Stimulated activated CD4-positive, alpha-beta T cell treated with anti-CD3 and anti-CD28 coated beads, Interleukin-2, amount 100 ng/mL, for 48 hours (primary cell): Measurements from ENCODE around the gene ATG7.
"Not testable (repeated sequence)": the region's sequence is repeated elsewhere in the genome, so short reads cannot be mapped to it uniquely, and the experiment has no call there.

Experiments used
- DNase-seq, 2 donors: peaks; one replicate each; pipeline ENCODE4 v3.0.0-alpha.2; 2020

ATG7 gene

GRCh38 chr3:11437506-11437905 lies 165.3 kb downstream of the ATG7 start:
- DNase-seq, result no peak

DNA sequence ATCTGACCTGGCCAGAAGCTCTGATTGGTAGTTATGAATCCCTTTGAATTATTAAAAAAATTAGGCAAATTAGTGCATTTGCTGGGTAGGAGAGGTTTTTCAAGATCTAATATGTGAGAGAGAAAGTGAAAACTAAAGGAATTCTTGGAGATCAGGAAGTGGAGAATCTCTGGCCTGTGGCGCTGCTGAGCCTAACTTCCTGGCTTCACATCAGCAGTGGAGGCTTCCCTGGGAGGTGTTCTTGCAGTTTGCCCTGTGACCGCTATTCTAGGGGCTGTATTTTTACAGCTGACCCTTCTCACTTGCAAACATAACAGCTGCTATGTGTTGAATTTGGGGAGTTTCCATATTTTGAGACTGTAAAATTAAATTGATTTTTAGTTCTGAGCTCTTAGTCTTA lies 166.4 kb downstream of the ATG7 start:
- no peak for DNase-seq

DNA sequence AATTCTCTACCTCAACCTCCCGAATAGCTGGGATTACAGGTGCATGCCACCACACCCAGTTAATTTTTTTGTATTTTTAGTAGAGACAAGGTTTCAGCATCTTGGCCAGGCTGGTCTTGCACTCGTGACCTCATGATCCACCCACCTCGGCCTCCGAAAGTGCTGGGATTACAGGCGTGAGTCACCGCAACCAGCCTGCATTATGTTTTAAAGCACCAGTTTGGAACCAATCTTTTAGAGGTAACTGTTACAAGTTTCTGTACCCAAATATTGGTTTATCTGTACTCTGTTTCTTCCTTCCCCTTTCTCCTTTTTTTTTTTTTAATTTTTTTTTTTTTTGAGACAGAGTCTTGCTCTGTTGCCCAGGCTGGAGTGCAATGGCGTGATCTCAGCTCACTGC lies 169.1 kb downstream of the ATG7 start:
- not testable (repeated sequence) for DNase-seq

DNA sequence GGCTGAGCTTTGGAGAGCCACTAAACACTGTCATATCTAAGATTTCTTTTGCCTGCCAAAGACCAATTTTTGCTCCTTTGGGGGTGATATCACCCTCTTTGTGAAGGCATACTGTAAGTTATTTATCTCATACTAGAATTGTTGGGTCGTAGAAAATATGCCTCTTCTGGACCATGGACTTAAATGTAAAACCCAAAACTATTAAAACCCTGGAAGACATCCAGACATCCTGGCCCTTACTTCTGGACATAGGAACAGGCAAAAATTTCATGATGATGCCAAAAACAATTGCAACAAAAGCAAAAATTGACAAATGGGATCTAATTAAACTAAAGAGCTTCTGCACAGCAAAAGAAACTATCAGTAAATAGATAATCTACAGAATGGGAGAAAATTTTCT lies 172.2 kb downstream of the ATG7 start:
- no peak for DNase-seq

- not testable (repeated sequence) for DNase-seq
These were observed 173.0 kb downstream of the ATG7 start for GRCh38 chr3:11445193-11445592.

GRCh38 chr3:11445883-11446282 lies 173.7 kb downstream of the ATG7 start:
- DNase-seq, result no peak

DNA sequence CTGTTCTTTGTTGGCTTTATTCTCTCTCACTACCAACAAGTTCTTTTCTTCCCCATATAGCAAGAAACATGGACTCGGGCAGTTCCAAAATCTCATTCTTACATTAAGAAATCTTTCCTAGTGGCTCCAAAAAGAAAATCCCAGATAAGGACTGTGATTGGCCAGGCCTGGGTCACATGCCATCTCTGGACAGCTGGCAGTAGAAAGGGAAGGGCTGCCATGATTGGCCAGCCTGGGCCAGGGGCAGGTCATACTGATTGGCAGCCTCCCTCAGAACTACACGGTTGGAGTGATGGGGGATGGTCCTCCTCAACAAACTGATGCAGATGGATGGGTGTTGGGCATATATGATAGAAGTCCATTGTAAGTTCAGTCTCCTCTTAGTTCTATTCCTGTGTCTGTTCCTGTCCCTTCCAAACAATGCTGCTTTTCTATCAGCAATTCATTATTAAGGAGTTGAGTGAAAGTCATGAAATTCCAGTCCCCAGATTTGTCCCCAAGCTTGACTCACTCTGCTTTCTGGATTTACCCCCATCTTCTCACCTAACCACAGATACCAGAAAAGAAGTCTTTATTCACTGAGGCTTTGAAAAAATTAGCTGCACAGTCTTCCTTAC lies 175.5 kb downstream of the ATG7 start:
- DNase-seq, result no peak

- DNase-seq, result no peak
These were observed 177.8 kb downstream of the ATG7 start for GRCh38 chr3:11450015-11450414.

DNA sequence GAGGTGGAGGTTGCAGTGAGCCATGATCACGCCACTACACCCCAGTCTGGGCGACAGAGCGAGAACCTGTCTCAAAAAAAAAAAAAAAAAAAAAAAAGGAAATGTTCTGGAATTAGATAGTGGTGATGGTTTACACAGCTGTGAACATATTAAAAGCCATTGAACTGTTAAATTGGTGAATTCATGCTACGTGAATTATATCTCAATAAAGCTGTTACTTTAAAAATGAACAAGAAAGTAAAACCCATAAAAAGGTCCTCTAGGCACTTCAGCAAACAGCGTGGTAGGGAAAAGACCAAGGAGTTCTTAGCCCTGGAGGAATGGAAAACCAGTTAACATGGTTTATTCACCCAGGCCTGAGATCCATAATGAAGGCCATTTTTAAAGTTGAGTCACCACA lies 180.1 kb downstream of the ATG7 start:
- no peak for DNase-seq

DNA sequence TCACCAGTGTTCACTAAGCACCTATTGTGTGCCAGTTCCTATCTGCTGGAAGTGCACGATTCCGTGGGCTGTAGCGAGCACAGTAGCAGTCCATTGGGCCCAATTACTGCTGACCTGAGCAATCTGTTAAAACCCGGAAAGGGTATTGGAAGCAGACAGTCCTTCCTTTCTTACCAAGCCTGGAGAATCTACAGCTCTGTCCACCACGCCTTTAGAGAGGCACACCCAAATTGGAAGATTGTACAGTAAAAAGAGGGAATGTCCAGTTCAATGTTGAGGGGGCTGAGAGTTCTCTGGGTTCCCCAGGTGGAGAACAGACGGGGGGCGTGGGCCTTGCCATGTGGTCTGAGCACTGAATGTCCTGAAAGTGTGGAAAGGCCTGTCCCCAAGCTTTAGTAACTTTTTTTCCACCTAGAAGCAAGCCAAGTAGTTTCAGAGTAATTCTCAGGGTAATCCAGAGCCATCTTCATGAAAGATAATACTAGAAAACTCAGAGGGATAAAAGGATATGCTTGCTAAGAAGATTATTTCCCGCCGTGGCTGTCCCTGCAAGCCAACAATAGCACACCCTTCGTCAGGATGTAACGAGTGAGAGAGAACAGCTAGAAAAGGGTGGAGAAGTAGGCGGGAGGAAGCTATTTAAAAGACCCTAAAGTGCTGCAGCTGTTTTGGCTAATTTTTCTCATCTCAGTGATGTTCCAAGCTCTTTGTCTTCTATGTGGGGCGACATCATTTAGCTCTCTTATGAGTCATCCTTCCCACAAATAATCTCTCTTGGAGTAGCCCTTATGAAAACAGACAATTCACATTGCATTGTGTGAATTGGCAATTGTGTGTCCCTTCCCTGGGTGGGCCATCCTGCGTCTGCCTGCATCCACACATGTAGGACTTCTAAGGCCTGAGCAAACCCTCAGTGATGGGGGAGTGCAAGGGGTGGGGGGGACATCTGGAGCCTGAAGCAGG lies 181.0 kb downstream of the ATG7 start:
- DNase-seq, result no peak

DNA sequence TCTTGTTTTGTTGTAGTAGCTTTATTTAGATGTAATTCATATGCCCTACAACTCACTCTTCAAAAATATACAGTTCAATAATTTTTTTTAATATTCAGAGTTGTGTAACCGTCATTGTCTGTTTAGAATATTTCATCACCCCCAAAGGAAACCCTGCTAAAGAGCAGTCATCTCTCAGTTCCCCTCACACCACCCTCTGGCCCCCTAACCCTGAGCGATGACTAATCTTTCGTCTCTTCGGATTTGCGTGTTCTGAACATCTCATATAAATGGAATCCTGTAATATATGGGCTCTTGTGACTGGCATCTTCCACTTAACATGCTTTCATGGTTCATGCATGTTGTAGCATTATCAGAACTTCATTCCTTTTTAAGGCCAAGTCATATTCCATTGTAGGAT lies 183.8 kb downstream of the ATG7 start:
- no peak for DNase-seq

GRCh38 chr3:11457135-11457534 lies 184.9 kb downstream of the ATG7 start:
- no peak for DNase-seq

GRCh38 chr3:11459186-11459824 lies 187.1 kb downstream of the ATG7 start:
- DNase-seq, result no peak

DNA sequence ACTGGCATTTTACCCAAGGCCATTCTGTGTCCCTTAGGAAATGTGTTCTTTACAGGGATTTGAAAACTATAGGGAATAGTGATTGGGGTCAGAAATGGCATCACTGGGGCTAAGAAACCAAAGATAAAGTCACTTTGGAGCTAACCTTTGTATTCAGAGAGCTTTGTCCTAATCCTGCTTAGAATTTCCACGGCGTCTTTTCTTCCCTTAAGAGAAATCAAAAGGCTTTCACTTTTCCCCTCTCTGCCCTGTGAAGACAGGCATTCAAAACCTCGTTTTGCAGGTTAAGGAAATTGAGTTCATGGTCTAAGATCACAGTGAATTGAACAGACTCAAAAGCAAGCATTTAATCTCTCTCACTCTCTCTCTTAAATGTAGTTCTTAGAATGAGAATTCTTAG lies 189.0 kb downstream of the ATG7 start:
- DNase-seq, result no peak

DNA sequence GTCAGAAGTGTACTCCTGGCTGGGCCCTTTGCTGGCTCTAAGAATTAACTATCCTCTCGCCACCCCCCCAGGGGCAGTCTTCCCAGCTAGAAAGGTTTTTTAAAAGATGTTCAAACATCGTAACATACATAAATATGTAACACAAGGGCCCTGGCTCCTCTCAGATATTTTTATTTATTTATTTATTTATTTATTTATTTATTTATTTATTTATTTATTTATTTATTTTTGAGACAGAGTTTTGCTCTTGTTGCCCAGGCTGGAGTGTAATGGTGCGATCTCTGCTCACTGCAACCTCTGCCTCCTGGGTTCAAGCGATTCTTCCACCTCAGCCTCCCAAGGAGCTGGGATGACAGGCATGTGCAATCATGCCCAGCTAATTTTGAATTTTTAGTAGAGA lies 190.5 kb downstream of the ATG7 start:
- not testable (repeated sequence) for DNase-seq

- no peak for DNase-seq
These were observed 191.4 kb downstream of the ATG7 start for GRCh38 chr3:11463591-11463990.

DNA sequence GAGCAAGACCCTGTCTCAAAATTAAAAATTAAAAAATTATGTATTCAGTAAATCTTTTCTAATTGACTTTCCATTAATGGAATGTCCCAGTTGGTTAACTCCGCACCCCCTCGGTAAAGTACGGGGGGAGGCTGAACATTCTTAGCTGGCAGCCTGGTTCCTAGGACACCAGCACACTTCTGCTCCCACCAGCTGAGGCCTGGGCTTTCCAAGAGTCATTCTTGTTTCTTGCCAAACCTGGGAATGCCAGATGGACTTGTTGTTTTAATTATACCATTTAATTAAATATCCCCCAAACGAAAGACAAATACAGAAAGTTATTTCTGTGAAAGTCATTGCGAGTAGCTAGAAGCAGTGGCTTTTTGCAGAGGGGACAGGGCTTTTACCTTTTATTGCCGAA lies 192.2 kb downstream of the ATG7 start:
- no peak for DNase-seq

DNA sequence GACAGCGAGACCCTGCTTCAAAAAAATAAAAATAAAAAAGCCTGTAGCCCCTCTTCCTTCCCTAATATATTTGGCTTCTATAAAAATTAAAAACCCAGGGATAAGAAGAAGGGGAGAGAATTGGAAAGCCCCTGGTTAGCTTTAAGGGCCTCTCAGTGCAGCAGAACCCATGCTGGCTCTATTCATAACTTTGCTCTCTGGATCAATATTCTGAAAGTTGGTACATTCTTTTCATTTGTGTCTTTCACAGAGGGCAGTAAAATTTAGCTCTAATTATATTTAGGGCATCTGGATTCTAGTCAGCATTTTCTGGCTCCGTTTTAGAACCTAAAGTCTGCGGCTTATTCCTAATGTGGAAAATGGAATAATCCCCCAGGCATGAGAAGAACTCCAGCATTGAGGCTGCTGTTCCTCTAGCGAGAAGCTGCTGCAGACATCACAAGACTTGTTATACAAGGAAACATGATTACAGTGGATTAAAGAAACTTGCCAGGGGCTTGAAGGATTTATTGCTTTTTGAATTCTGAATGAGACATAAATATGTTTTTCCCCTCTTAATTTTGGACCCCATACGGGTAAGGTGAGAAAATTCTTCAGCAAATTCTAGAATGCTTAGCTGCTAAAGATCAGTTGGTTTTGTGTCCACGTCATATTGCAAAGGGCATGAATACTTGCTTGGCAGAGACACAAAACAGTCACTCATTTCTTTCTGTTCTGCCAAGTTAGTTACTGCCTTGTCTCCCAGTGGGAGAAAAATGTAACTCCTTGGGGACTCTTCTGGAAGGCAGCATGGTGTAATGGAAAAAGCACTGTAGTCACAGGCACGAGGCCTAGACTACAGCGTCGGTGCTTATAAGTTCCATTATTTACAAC lies 193.8 kb downstream of the ATG7 start:
- DNase-seq, result no peak

GRCh38 chr3:11467875-11468274 lies 195.7 kb downstream of the ATG7 start:
- no peak for DNase-seq

DNA sequence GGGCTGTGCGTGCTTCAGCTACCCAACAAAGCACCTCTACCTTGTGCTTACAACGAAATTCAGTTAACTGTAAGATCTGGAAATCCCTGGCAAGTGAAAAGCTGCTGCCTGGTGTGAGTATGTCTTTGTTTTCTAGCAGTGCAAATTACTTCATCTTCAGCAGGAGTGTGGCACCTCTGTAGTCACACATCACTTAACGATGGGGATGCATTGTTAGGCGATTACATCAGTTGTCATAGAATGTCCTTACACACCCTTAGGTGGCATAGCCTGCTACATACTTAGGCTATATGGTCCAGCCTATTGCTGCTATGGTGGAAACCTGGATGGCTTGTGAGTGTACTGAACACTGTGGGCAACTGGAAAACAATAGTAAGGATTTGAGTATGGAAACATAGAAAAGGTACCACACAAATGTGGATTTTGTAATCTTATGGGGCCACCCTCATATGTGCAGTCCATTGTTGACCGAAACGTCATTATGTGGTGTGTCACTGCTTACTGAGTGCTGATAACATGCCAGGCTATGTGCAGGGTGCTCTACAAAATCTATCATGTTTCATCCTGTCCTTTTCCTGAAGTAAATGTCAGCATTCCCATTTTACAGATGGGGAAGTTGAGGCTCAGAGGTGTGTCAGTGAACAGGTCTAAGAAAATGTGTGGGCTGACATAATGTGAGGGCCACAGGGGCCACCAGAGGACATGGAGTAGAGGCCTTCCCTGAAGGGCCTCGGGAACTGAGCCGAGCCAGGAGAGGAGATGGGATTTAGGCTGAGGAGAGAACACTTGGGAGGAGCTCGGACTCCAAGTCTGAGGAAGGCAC lies 198.0 kb downstream of the ATG7 start:
- no peak for DNase-seq

GRCh38 chr3:11475324-11475723 lies 203.1 kb downstream of the ATG7 start:
- DNase-seq, result no peak

- no peak for DNase-seq
These were observed 204.5 kb downstream of the ATG7 start for GRCh38 chr3:11476735-11477144.
